HG02571 (cell line): Measurements from ENCODE around the gene PLAGL2.
A peak's percentile ranks its signal among the peaks of the same experiment; 100 is the strongest.

Experiments used
- ATAC-seq: cut with Tn5 transposase; IDR thresholded peaks from one replicate; pipeline ENCODE4 v1.9.1; 2021; ENCODE audit warnings: mild to moderate bottlenecking, moderate library complexity; ENCODE audit not compliant: unreplicated experiment

Gene PLAGL2

GRCh38 chr20:32231245-32231644 lies 23.7 kb upstream of the PLAGL2 start:
- no peak for ATAC-seq

GRCh38 chr20:32230707-32231106 lies 23.2 kb upstream of the PLAGL2 start:
- no peak for ATAC-seq

- no peak for ATAC-seq
Observed at GRCh38 chr20:32229251-32229747, 21.8 kb upstream of the PLAGL2 start.

DNA sequence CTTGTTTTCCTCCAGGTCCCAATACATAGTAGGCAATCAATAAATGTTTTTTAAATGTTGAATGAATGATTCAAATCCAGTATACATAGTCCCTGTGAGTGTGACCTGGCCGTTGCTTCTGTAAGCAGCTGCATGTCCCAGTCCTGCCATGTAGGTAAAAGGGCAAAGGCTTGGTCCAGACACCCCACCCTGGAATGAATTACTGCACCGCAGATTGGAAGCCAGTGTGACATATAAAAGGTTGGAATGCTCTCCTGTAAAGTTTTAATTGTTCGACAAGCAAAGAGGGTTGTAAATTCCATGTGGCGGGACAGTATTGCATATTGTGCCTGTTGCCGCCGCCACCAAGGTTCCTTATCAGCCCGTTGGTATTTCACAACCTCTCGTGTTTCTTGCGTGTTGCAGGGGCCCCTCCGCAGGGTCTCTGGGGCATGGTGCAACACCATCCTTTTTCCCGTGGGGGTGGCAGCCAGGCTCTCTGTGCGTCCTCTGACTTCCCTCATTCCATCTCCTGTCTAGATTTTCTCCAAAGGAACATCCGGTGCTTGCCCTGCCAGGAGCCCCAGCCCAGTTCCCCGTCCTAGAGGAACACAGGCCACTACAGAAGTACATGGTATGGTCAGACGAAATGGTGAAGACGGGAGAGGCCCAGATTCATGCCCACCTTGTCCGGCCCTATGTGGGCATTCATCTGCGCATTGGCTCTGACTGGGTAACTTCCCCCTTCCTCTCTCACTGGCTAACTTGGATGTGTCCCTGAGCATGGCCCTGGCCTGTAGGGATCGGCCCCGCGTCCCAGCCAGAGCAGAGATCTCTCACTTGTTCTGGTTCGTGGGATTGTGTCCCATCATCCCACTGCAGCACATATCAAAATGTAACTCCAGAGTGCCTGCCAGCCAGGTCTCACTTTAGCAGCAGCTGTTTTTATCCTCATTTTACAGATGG lies 20.5 kb upstream of the PLAGL2 start:
- no peak for ATAC-seq

DNA sequence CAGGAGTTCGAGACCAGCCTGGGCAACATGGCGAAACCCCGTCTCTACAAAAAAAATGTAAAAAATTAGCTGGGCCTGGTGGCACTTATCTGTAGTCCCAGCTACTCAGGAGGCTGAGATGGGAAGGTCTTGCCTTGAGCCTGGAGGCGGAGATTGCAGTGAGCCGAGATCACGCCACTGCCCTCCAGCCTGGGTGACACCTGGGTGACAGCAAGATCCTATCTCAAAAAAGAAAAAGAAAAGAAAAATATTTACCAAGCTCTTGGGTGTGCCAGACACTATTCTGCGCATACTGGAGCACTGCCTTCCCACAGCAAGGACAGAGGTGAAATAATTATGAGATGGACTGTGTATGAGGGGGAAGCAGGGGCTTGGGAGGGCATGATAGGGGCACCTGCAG lies 19.8 kb upstream of the PLAGL2 start:
- ATAC-seq: no peak

- no peak for ATAC-seq
Observed at GRCh38 chr20:32226391-32226790, 18.8 kb upstream of the PLAGL2 start.

DNA sequence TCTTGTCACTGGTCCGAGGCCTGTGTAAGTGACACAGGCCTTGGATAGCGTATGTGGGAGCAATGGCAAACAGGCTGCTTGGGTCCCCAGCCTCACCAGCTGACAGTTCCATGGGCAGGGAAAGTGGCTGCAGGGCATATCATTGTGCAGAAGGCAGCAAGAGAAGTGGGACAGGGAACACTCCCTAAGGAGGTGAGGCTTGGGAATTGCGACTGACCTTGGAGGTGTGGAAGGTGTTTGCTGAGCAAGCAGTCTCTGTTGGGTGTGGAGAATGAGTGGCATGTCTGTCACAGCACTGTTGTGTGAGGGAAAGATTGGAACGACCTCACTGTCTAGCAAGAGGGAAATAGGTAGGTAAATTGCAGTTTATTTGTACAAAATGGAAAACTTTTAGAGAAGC lies 16.9 kb upstream of the PLAGL2 start:
- ATAC-seq: no peak

DNA sequence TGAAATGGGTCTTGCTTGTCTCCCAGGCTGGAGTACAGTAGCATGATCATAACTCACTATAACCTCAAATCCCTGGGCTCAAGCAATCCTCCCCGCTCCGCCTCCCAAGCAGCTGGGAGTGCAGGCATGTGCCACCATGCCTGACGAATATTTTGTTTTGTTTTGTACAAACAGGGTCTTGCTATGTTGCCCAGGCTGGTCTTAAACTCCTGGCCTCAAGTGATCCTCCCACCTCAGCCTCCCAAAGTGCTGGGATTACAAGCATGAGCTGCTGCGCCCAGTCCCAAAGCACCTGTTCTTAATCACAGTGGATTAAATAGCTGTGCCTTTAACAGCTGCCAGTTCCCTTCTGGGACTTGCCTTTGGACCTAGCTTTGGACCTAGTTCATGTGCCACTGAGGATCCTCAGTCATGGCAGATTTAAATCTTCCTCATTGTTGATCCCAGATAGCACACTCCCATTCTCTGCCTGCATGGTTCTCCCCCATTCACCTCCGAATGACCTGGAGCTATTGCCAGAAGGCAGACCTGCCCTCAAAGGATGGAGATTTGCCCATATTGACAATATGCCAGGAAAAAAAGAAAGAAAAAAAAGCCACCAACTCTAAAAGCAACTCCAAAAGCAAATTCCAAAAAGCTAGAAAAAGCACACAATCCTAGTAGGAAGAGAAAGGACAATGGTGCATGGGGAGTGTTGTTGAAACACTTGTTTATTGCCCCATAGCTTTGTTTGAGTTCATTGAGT lies 10.8 kb upstream of the PLAGL2 start:
- no peak for ATAC-seq

DNA sequence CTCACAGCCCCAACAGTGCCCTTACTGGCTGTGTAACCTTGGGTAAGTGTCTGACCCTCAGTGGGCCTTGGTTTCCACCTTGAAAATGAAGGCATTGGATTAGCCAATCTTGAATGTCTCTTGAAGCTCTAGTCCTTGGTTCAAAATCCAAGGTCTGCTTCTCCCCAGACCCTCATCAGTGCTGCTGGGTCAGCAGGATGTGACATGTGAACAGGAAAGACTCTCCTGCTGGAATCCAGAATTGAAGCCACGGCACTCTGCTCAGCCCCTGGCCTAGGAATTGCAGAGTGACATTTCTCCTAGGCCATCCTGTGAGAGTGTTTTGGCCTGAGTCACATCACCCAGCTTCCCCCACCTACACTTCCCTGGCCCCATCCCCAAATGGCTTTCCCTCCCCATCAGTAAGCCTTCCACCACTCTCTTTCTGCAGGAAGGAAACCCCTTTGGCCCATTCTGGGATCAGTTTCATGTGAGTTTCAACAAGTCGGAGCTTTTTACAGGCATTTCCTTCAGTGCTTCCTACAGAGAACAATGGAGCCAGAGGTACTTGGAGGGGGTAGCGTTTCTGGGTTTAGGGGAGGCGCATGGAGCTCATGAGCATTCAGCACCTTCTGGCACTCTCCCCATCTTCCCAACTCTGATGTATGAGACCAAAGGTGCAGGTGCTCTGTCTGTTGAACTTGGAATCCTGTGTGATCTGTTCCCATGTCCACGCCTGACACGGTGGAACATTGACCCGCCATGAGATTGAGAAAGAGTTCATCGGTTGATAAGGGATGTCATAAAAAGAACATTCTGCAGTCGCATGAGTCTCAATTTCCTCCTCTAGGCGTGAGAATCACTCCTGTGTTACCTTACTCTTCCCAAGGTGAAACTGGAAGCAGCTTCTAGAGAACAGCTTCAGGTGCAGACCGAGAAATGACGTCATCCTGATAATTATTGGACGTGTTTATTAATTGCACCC lies 8.9 kb upstream of the PLAGL2 start:
- no peak for ATAC-seq

DNA sequence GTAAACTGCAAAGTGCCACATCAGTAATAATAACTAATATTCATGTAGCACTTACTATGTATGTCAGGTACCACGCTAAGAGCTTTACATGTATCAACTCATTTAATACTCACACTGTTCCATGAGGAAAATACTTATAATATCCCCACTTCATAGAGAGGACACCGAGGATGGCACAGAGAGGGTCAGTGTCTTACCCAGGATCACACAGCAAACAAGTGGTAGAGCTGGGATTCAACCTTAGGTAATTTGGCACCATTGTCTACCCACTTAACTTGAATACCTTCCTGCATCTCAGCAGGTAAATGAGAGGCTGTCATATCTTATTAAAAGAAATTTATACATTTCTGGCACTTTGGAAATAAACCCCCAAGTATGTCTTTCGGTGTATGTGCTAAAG lies 8.2 kb upstream of the PLAGL2 start:
- no peak for ATAC-seq

GRCh38 chr20:32215147-32215546 lies 7.6 kb upstream of the PLAGL2 start:
- ATAC-seq: no peak

DNA sequence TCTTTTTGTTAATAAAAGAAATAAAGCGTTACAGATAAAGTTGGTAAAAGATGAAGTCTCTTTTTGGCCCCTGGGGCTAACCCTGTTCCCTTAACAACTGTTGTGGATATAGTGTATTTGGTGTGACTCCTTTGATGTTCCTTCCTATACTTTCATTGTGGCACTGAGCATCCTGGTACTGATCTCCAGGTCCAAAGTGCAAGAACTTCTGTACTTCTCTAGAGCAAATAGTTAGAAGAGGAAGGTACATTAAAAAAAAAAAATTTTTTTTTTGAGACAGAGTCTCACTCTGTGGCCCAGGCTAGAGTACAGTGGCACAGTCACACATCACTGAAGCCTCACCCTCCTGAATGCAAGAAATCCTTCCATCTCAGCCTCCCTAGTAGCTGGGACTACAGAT lies 6.3 kb upstream of the PLAGL2 start:
- ATAC-seq: no peak

- no peak for ATAC-seq
Observed at GRCh38 chr20:32209850-32210605, 2.5 kb upstream of the PLAGL2 start.

DNA sequence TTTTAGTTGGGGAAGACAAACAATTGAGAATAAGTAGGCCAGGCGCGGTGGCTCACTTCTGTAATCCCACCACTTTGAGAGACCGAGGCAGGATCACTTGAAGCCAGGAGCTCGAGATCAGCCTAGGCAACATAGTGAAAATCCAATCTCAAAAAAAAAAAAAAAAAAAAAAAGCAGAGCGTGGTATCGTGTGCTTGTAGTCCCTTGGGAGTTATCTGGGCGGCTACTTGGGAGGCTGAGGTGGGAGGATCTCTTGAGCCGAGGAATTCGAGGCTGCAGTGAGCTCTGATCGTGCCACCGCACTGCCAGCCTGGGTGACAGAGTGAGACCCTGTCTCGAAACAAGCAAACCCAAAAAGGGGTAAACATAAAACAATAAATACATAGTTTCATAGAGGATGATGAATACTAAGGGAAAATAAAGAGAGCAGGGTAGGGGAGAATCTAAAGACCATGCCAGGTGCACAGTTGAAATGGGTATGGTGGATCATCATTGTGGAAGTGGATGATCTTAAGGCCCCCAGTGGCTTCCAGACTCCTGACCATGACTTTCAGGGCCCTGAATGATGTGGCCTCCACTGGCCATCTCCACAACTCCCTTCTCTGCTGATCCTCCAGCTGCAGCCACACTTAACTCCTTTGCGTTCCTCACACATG lies 1.1 kb upstream of the PLAGL2 start:
- no peak for ATAC-seq

GRCh38 chr20:32206760-32207625 lies 550 bp downstream of the PLAGL2 start:
- ATAC-seq: peak; percentile 12

DNA sequence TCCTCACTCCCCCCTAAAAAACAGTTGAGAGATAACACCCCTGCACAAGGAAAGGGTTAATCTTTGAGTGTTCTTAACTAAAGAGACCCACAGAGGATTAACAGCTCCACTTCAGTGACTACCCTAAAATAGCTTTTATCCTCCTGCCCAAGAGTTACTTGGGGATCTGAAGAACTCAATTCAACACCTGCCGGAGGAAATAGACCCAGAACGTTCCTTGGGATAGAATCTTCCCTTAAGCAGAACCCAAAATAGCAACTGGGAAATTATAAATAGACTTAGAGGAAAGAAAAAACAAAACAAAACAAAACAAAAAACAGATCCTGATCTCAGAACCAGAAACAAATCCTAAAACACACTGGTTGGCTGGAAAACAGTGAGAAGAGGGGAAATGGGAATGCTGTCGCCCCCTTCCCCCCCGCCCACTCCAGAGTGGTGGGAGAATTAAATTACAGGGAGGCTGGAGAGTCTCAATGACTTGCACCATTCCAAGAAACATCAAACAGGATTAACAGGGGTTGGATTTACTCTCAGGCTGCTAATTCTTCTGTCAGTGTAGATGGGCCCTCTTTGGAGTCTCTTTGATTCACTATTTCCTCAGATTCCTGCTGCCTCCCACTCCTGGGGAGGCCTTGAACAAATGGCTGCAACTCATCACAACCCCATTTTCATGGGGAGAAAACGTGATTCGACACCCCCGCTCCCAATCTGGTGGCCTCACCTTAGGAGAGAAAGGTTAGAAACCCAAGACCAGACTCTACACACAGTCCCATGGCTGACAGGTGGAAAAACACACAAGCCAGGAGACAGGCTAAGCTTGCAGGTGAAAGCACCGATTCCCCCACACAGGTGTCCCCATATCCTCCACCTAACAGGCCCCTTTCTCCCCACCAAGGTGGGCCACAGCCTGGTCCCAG lies 1.4 kb downstream of the PLAGL2 start:
- ATAC-seq: no peak

DNA sequence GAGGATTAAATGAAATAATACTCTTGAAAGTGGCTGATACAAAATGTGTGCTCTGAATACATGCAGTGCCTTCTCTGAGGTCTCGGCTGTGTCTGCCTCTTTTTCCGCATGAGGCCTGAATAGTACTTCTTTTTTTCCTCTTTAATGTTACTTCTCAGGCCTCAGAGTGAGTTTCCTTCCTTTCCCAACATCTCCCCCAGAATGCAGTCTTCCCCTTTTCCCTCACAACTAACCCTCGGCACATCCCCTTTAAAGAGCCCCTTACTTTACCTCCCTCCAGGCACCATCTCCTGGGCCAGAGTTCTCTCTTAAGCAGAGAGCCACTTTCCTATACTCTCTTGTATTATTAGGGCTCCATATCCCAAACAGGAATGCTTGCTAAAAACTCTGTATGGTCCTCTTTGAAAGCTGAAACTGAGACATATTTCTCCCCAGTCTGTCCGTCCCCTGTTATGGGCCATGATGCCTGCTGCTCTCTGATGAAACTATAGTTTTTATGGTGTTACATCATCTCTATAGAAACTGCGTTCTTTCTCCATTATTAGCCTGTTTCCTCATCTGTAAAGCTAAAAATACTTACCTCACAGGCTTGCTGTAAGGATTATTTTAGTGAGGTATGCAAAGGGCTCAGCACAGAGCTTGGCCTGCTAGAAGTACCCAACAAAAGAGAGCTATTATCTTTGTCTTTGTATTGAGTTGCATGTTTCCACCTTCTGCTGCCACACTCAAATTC lies 2.3 kb downstream of the PLAGL2 start:
- ATAC-seq: no peak
